ENCODE measurements around the gene HRK.
A peak's percentile ranks its signal among the peaks of the same experiment; 100 is the strongest.

HRK gene

GRCh38 chr12:116864371-116865160 lies 16.7 kb downstream of the HRK start:
- DNase-seq = no peak

GRCh38 chr12:116863275-116863767 lies 17.9 kb downstream of the HRK start:
- DNase-seq = no peak

GRCh38 chr12:116862167-116862566 lies 19.1 kb downstream of the HRK start:
- no peak for DNase-seq

- DNase-seq = peak; percentile 3 to 49
Measured at GRCh38 chr12:116861320-116861719, 19.9 kb downstream of the HRK start.

GRCh38 chr12:116860263-116860662 lies 21.0 kb downstream of the HRK start:
- DNase-seq = no peak

- DNase-seq = no peak
Measured at GRCh38 chr12:116859079-116859478, 22.2 kb downstream of the HRK start.

- no peak for DNase-seq
Measured at GRCh38 chr12:116856729-116857128, 24.5 kb downstream of the HRK start.

GRCh38 chr12:116855744-116856470 lies 25.3 kb downstream of the HRK start:
- DNase-seq = no peak

- no peak for DNase-seq
Measured at GRCh38 chr12:116853507-116853906, 27.7 kb downstream of the HRK start.

- DNase-seq = no peak
Measured at GRCh38 chr12:116852303-116852702, 28.9 kb downstream of the HRK start.

GRCh38 chr12:116849216-116849615 lies 32.0 kb downstream of the HRK start:
- no peak for DNase-seq

GRCh38 chr12:116843085-116843484 lies 38.2 kb downstream of the HRK start:
- DNase-seq = no peak

GRCh38 chr12:116839287-116839830 lies 41.9 kb downstream of the HRK start:
- no peak for DNase-seq

- no peak for DNase-seq
Measured at GRCh38 chr12:116838365-116838764, 42.9 kb downstream of the HRK start.

GRCh38 chr12:116837097-116837496 lies 44.1 kb downstream of the HRK start:
- DNase-seq = no peak

- no peak for DNase-seq
Measured at GRCh38 chr12:116835484-116835883, 45.8 kb downstream of the HRK start.

GRCh38 chr12:116833474-116833873 lies 47.8 kb downstream of the HRK start:
- no peak for DNase-seq

GRCh38 chr12:116832353-116832752 lies 48.9 kb downstream of the HRK start:
- DNase-seq = no peak

GRCh38 chr12:116827432-116827831 lies 53.8 kb downstream of the HRK start:
- no peak for DNase-seq

GRCh38 chr12:116821291-116821690 lies 60.0 kb downstream of the HRK start:
- no peak for DNase-seq

GRCh38 chr12:116820064-116820656 lies 61.1 kb downstream of the HRK start:
- DNase-seq = peak in 1 of 2 donors; percentile 2

GRCh38 chr12:116818948-116819832 lies 62.1 kb downstream of the HRK start:
- DNase-seq = peak; percentile 90 to 92
